Right lobe of liver (tissue), 6 donors: Measurements from ENCODE around the gene BIK. TPM values are rescaled to one million over a fixed set of nuclear protein-coding genes. Genes with fewer than 3 reads are reported as not detected.

Experiments used
- ATAC-seq, 4 donors: fragments of 200-7000 bp; cut with Tn5 transposase; one replicate each; pipeline ENCODE4 v1.9.1; 2020; ENCODE audit warnings: mild to moderate bottlenecking in 4 of 4, moderate library complexity in 4 of 4
- DNase-seq, 3 donors: peaks; one replicate each; pipeline ENCODE4 v3.0.0-alpha.2; 2020
- H3K27ac ChIP-seq, 3 donors: fragments of 200-600 bp; one replicate each; pipeline ENCODE4 v1.8.0; 2022
- H3K27me3 ChIP-seq, 2 donors: fragments of 200-600 bp; one replicate each; pipeline ENCODE4 v1.8.0; 2022
- H3K36me3 ChIP-seq, 4 donors: fragments of 200-600 bp; sonication (generic) in 1 of 4; one replicate each; pipeline versions ENCODE4 v1.5.1 to v1.8.0; 2017 to 2022; ENCODE audit warnings: control low read depth in 1 of 4
- H3K4me1 ChIP-seq, 4 donors: fragments of 200-600 bp; sonication (generic) in 1 of 4; one replicate each; pipeline versions ENCODE4 v1.5.1 to v1.8.0; 2017 to 2022; ENCODE audit warnings: control low read depth in 1 of 4
- H3K4me3 ChIP-seq, 3 donors: fragments of 200-600 bp; one replicate each; pipeline ENCODE4 v1.8.0; 2022
- H3K9me3 ChIP-seq, 4 donors: fragments of 200-600 bp; sonication (generic) in 1 of 4; one replicate each; pipeline versions ENCODE4 v1.5.1 to v1.8.0; 2017 to 2022; ENCODE audit warnings: control low read depth in 1 of 4
- CTCF ChIP-seq, 4 donors: fragments of 200-600 bp in 3 of 4; fragments of 450-650 bp in 1 of 4; IDR thresholded peaks; one replicate each; pipeline versions ENCODE4 v1.5.1 to v1.8.0; 2016 to 2022; ENCODE audit warnings: antibody characterized with exemption in 4 of 4, mild to moderate bottlenecking in 2 of 4
- POLR2A ChIP-seq: fragments of 450-650 bp; IDR thresholded peaks from one replicate; pipeline ENCODE4 v1.6.1; 2017; ENCODE audit warnings: antibody characterized with exemption, mild to moderate bottlenecking
- WGBS: methylation state at CpG from one replicate; pipeline ENCODE4 v1.1.6; 2018; ENCODE audit warnings: low coverage, low lambda C conversion rate; ENCODE audit not compliant: insufficient coverage; ENCODE audit errors: missing lambda C conversion rate; 5-methylcytosine and 5-hydroxymethylcytosine counted together
- intact Hi-C, 2 donors: fragments of 100-400 bp; cut with DNase I; formaldehyde crosslinking; loops; one replicate each; pipeline versions ENCODE4 v1.11.2 to v1.14.1; 2022
- total RNA-seq, 6 experiments: library from RNA; depleted of rRNA in 2 of 6; stranded (reverse); fragments of >200 nt in 2 of 6; fragmentation: NEBNext Ultra II Directional in 3 of 6; extraction: Animal tissue kit (Norgen Biotek cat#: 25700) in 3 of 6; gene quantifications; one replicate each; pipeline versions ENCODE4 v1.1.0 to v1.2.4, GENCODE V29; 2016 to 2023
- donor health status: DM: no; HTN: yes; CAD: no.
- donor health status: DM: no; HTN: no; CAD: no.
- donor health status: DM: no; HTN: no; CAD: no.
- donor health status: DM: no; HTN: yes; CAD: no.
- donor health status: DM: no; HTN: yes; CAD: no.

BIK gene
- total RNA-seq, 6 experiments from 2014 or later = 0.22 to 0.42 (median 0.31) TPM; not detected in 1

- intact Hi-C loops = no loop called here
- H3K4me3 ChIP-seq = no peak overlapping the region
- H3K27me3 ChIP-seq = no peaks in the 10 kb centered on the region
- TF ChIP-seq CTCF (IDR thresholded peaks at IDR 0.05) = no peak
- TF ChIP-seq POLR2A = no peak
- no peak for DNase-seq
- 59% methylated on average over 10 of the region's 13 CpGs for WGBS
- H3K27ac ChIP-seq = no peak overlapping the region
- H3K36me3 ChIP-seq = no peaks in the 10 kb centered on the region
- ATAC-seq = no peak
- H3K9me3 ChIP-seq = no peaks in the 10 kb centered on the region
- H3K4me1 ChIP-seq = peaks cover 0 to 26% (median 0%) of the 10 kb centered on the region in 4 donors
Observed at GRCh38 chr22:43113526-43114251, 3.1 kb downstream of the BIK start.

- intact Hi-C loops = no loop called here
- Histone ChIP-seq H3K4me1 (peaks cover 0 to 25% (median 0%) of the 10 kb centered on the region in 4 donors), H3K9me3 (no peaks in the 10 kb centered on the region), H3K4me3 (no peak overlapping the region), H3K27me3 (no peaks in the 10 kb centered on the region), H3K36me3 (no peaks in the 10 kb centered on the region), H3K27ac (no peak overlapping the region)
- DNase-seq (no peak), ATAC-seq (peak; percentile 54 to 65 (median 57))
- WGBS = 15% methylated on average over 5 of the region's 5 CpGs
- no peak for TF ChIP-seq POLR2A
- TF ChIP-seq CTCF (IDR thresholded peaks at IDR 0.05) = no peak
Observed at GRCh38 chr22:43114958-43115357, 4.4 kb downstream of the BIK start.

- DNase-seq (no peak), ATAC-seq (no peak)
- Histone ChIP-seq H3K4me3 (no peak overlapping the region), H3K27me3 (no peaks in the 10 kb centered on the region), H3K4me1 (peaks cover 0 to 10% (median 0%) of the 10 kb centered on the region in 4 donors), H3K9me3 (no peaks in the 10 kb centered on the region), H3K27ac (no peak overlapping the region), H3K36me3 (no peaks in the 10 kb centered on the region)
- intact Hi-C loops = no loop called here
- 88% methylated on average over 3 of the region's 7 CpGs for WGBS
- no peak for TF ChIP-seq CTCF (IDR thresholded peaks at IDR 0.05)
- no peak for TF ChIP-seq POLR2A
Observed at GRCh38 chr22:43116932-43117331, 6.4 kb downstream of the BIK start.

- Histone ChIP-seq H3K27ac (no peak overlapping the region), H3K27me3 (no peaks in the 10 kb centered on the region), H3K4me3 (no peak overlapping the region), H3K9me3 (no peaks in the 10 kb centered on the region), H3K4me1 (peaks cover 0 to 10% (median 0%) of the 10 kb centered on the region in 4 donors), H3K36me3 (no peaks in the 10 kb centered on the region)
- DNase-seq = no peak
- ATAC-seq = peak in 1 of 4 donors; percentile 13
- intact Hi-C loops = no loop called here
- TF ChIP-seq CTCF (IDR thresholded peaks at IDR 0.05) = no peak
- no peak for TF ChIP-seq POLR2A
- 80% methylated on average over 8 of the region's 21 CpGs for WGBS
Observed at GRCh38 chr22:43118024-43118849, 7.7 kb downstream of the BIK start.
